OCI-LY1 (cell line): ENCODE results near the gene SHROOM2.

Source experiments
- EZH2 ChIP-seq: fragments of 200-600 bp; sonication (generic), shearing (Covaris generic); IDR thresholded peaks from 2 replicates; pipeline ENCODE4 v1.8.0; 2017; ENCODE audit warnings: borderline replicate concordance, mixed run types, mild to moderate bottlenecking, antibody characterized with exemption, low read length, moderate library complexity, mixed read lengths
- TF ChIP-seq, protein P1 (sequence below): fragments of 200-600 bp; sonication (generic), shearing (Covaris generic); IDR thresholded peaks from 2 replicates; pipeline ENCODE4 v1.5.1; 2017; ENCODE audit warnings: mild to moderate bottlenecking, antibody characterized with exemption, low read length, moderate library complexity, mixed read lengths

DNA sequence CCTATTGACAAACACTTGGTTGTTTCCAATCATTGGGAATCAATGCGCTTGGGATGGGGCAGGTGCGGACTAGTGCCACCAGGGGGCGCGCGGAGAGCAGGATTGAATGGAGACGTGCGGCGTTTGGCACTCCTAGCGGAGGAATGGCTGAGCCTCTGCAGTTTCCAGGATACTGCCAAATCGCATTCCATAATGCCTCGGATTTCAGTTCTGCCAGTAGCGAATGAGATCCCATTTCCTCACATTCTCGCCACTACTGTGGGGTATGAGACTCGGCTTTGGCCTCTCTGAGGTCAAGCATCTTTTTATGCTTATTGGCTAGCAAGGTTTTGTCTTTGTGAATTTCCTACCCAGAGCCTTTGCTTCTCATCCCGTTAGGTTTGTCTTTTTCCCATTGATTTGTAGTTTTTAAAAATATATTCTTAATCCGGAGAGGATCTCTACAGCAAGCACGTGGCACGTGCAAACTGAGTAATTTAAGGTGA lies 209.7 kb downstream of the SHROOM2 start:
- TF ChIP-seq, protein P1, sequence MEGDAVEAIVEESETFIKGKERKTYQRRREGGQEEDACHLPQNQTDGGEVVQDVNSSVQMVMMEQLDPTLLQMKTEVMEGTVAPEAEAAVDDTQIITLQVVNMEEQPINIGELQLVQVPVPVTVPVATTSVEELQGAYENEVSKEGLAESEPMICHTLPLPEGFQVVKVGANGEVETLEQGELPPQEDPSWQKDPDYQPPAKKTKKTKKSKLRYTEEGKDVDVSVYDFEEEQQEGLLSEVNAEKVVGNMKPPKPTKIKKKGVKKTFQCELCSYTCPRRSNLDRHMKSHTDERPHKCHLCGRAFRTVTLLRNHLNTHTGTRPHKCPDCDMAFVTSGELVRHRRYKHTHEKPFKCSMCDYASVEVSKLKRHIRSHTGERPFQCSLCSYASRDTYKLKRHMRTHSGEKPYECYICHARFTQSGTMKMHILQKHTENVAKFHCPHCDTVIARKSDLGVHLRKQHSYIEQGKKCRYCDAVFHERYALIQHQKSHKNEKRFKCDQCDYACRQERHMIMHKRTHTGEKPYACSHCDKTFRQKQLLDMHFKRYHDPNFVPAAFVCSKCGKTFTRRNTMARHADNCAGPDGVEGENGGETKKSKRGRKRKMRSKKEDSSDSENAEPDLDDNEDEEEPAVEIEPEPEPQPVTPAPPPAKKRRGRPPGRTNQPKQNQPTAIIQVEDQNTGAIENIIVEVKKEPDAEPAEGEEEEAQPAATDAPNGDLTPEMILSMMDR, result peak; percentile 79
- TF ChIP-seq EZH2, result no peak
